GM21619 (cell line): Measurements from ENCODE around the gene OR4D10.

Experiments
- ATAC-seq: cut with Tn5 transposase; IDR thresholded peaks from one replicate; pipeline ENCODE4 v1.9.1; 2021; ENCODE audit not compliant: unreplicated experiment

Gene OR4D10

GRCh38 chr11:59523541-59523940 is 50.4 kb downstream of the OR4D10 start:
- no peak for ATAC-seq

DNA sequence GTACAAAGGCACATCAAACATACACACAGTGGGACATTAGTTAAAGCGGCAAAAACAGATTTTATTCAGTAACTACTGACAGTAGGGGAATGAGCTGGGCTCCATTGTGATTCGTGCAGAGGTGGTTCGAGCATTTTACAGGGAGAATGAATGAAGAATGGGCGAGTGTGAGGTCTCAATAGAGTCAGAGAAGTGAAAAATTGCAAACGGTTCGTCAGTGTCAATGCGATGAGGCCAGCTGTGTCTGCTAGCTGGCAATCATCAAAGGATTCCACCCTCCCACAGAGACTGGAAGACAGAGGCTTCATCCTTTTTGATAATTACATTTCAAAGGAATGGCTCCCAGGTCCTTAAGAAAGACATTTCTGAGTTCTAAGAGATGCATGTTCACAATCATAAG is 55.6 kb downstream of the OR4D10 start:
- no peak for ATAC-seq
